GM12875 (cell line): ENCODE measurements around the gene BNC2.

Experiments used
- H3K4me3 ChIP-seq: one replicate; pipeline ENCODE4 v1.5.1; 2011; ENCODE audit warnings: low read depth, low read length, control low read depth
- TF ChIP-seq, protein P1 (sequence below): IDR thresholded peaks from 2 replicates; pipeline ENCODE4 v1.5.1; 2011; ENCODE audit warnings: low read depth, mild to moderate bottlenecking, control low read depth, inconsistent platforms, low read length, moderate library complexity, borderline replicate concordance; ENCODE audit not compliant: insufficient read depth

BNC2 gene

DNA sequence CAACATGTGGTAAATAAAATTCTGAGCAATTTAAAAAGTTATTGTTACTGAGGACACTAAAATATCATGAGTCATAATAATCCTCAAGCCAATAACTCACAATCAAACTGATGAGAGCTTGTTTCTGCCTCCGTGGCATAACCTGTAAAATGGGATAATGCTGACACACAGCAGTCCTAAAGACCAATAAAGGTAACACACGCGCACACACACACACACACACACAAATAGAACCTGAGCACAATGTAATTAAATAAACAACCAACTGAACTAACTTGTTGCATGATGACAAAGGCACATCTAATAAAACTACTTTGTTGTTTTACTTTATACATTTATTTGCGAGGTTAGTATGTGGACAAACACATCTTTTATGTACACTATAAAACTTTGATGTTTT is 358.2 kb downstream of the BNC2 start:
- TF ChIP-seq, protein P1, sequence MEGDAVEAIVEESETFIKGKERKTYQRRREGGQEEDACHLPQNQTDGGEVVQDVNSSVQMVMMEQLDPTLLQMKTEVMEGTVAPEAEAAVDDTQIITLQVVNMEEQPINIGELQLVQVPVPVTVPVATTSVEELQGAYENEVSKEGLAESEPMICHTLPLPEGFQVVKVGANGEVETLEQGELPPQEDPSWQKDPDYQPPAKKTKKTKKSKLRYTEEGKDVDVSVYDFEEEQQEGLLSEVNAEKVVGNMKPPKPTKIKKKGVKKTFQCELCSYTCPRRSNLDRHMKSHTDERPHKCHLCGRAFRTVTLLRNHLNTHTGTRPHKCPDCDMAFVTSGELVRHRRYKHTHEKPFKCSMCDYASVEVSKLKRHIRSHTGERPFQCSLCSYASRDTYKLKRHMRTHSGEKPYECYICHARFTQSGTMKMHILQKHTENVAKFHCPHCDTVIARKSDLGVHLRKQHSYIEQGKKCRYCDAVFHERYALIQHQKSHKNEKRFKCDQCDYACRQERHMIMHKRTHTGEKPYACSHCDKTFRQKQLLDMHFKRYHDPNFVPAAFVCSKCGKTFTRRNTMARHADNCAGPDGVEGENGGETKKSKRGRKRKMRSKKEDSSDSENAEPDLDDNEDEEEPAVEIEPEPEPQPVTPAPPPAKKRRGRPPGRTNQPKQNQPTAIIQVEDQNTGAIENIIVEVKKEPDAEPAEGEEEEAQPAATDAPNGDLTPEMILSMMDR: no peak

DNA sequence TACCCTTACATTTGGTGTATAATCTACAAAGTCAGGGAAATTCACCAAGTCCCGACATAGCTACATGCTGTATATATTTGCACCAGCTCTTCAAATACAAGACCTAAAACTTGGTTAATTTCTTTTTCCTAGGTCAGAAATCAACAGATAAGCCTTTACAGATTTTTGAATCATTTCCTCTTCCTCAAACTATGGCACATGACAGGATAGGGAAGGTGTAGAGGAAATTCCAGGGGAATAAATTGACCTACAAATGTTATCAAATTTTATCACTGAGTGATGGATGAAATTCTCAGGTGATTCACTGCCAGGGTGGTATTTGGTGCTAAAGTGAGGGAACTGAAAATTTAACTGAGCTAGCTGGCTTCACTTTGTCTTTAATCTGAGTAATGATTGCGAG is 360.0 kb downstream of the BNC2 start:
- TF ChIP-seq, protein P1: no peak
- H3K4me3 ChIP-seq: no peak overlapping the region

More for the DNA sequence above, 358.2 kb downstream of the BNC2 start:
- no peak overlapping the region for H3K4me3 ChIP-seq

DNA sequence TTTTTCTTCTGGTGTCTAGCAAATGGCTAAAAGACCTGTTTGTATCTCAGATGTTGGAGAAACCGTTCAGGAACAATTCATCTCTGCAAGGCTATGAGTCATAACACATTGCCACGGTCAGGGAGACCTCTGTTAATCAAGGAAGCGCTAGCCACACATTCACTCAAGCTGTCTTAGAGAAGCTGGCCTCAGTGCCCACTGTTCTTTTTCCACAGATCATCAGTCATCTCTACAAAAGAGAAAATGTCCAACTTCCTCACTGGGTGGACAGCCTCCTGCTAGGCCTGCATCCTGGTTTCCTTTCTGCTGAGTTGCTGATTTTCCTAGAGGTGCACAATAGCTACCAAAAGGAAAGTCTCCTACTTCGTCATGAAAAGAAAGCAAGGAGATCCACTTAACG is 360.5 kb downstream of the BNC2 start:
- H3K4me3 ChIP-seq: no peak overlapping the region
- TF ChIP-seq, protein P1: no peak

DNA sequence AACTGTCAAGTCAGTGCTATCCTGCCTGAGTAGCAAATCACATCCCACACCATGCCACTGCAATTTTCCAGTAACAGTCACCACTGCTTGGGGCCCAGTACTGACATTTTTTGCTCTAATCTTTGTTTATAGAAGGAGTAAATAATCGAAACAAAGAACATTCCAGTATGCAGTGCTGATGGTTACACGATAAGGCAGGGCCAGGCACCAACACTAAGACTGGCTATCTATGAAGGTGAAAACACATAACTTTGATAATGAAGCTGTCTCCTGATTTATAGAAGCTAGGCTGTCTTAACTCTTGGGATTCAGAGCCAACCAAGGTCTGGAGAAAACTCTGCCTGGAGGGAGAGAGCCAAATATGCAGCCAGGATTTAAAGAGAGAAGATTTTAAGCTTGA is 365.3 kb downstream of the BNC2 start:
- TF ChIP-seq, protein P1: no peak
- H3K4me3 ChIP-seq: no peak overlapping the region

DNA sequence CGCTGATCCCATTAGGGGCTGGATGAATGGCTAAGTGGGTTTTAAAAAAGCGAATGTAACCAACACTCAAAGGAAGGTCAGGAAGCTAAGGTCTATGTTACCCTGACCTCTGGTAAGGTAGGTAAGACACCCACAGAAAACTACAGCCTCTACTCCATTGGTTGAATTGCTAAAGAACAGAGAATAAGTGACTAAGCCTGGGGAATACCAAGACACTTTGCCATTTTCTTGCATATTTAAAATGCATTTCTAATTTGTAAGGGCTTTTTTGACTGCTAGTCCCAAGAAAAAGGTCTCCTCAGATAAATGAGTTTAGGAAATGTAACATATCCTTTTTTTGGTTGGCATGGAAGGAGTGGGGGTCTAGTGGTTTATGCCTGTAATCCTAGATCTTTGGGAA is 368.7 kb downstream of the BNC2 start:
- H3K4me3 ChIP-seq: no peak overlapping the region
- TF ChIP-seq, protein P1: no peak

DNA sequence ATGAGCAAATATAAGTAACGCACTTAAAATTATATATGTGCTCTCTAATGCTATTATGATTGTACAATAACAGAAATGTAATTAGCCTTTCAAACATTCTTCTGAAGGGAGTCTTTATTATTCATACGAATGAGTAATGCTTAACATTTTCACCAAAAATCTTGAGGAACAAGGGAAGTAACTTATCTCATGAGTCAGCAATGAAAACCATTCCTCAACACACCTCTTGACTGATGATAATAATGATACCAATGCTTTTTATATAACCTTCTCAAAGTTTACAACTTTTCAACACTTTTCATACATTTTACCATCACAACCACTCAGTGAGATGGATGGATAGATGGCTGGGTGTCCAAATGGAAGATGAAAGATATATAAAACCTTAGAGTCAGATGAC is 369.3 kb downstream of the BNC2 start:
- TF ChIP-seq, protein P1: no peak
- no peak overlapping the region for H3K4me3 ChIP-seq

DNA sequence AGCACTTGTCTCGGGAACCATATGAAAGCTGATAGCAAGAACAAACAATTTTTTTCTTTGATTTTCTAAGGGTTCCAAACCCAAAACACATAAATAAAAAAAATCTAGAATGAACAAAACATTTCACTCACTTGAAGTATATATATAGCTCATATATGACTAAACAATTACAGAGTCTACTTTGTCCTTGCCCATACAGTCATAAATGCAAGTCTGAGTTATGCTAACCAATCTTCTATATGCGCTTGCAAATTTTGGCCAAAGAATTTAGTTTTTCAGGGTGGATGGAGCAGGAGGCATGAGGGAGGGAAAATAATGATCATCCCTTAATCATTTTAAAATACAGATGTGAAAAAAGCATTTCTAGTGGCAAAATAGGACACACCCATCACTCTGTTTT is 370.1 kb downstream of the BNC2 start:
- TF ChIP-seq, protein P1: no peak

More for the DNA sequence above, 370.1 kb downstream of the BNC2 start:
- H3K4me3 ChIP-seq: no peak overlapping the region
